K562 (cell line): ENCODE results near the gene TJP3. TPM values are rescaled to one million over a fixed set of nuclear protein-coding genes. Genes with fewer than 3 reads are reported as not detected.
A peak's percentile ranks its signal among the peaks of the same experiment; 100 is the strongest.

Source experiments
- E2F8 ChIP-seq: fragments of 450-650 bp; IDR thresholded peaks from 2 replicates; pipeline ENCODE4 v1.7.1; 2018; ENCODE audit warnings: mild to moderate bottlenecking, low read depth; ENCODE audit not compliant: partially characterized antibody
- FOS ChIP-seq: IDR thresholded peaks from 3 replicates; pipeline ENCODE4 v1.6.1; 2011; ENCODE audit not compliant: insufficient read length; ENCODE audit errors: extremely low read depth
- FOXA3 ChIP-seq, 2 experiments: fragments of 450-650 bp in 1 of 2; sonication (generic) in 1 of 2; formaldehyde crosslinking; IDR thresholded peaks in 1 of 2; conservative IDR thresholded peaks in 1 of 2; 2 replicates each; pipeline versions ENCODE4 v1.4.0 to v1.8.0; 2020 to 2022; ENCODE audit warnings: mild to moderate bottlenecking in 2 of 2, missing genetic modification reagents in 1 of 2
- GABPA ChIP-seq: fragments of 200-800 bp; sonication (Bioruptor generic); conservative IDR thresholded peaks from 2 replicates; pipeline ENCODE4 v1.6.1; 2016; ENCODE audit warnings: low read depth, missing genetic modification characterization, missing compliant biosample characterization
- GABPB1 ChIP-seq: sonication (generic); formaldehyde crosslinking; IDR thresholded peaks from 2 replicates; pipeline ENCODE4 v1.8.0; 2022; ENCODE audit warnings: mild to moderate bottlenecking, missing genetic modification reagents
- HMGN3 ChIP-seq: IDR thresholded peaks from 2 replicates; pipeline ENCODE4 v1.6.1; 2011; ENCODE audit warnings: borderline replicate concordance, low read depth, mild to moderate bottlenecking, mixed read lengths, low read length; ENCODE audit not compliant: insufficient read length; ENCODE audit errors: extremely low read depth
- HSF4 ChIP-seq: fragments of 250-450 bp; sonication (Bioruptor Pico); IDR thresholded peaks from 2 replicates; pipeline ENCODE4 v2.1.2; 2022; ENCODE audit warnings: mild to moderate bottlenecking, moderate library complexity, borderline replicate concordance
- POLR2AphosphoS2 ChIP-seq: IDR thresholded peaks from 2 replicates; pipeline ENCODE4 v1.6.1; 2012; ENCODE audit warnings: low read length, improper control_type of control experiment
- POLR2AphosphoS5 ChIP-seq: IDR thresholded peaks from 2 replicates; pipeline ENCODE4 v1.6.1; 2011; ENCODE audit warnings: mild to moderate bottlenecking, low read depth, low read length, moderate library complexity; ENCODE audit not compliant: control insufficient read depth, insufficient read depth
- RAD21 ChIP-seq, 2 experiments: fragments of 250-450 bp in 1 of 2; fragments of 450-650 bp in 1 of 2; sonication (Bioruptor Pico) in 1 of 2; formaldehyde crosslinking in 1 of 2; IDR thresholded peaks in 1 of 2; conservative IDR thresholded peaks in 1 of 2; 2 replicates each; pipeline versions ENCODE4 v1.4.0 to v1.8.0; 2020 to 2022; ENCODE audit warnings: mild to moderate bottlenecking in 2 of 2, moderate library complexity in 1 of 2
- RCOR1 ChIP-seq, 2 experiments: IDR thresholded peaks; 2 replicates each; pipeline ENCODE4 v1.6.1; 2012; ENCODE audit warnings: low read depth in 2 of 2, low read length in 2 of 2, borderline replicate concordance in 1 of 2, improper control_type of control experiment in 1 of 2
- TBP ChIP-seq: optimal IDR thresholded peaks from 2 replicates; pipeline ENCODE3; 2011; ENCODE audit warnings: low read depth, low read length, improper control_type of control experiment
- TFAM ChIP-seq: fragments of 250-450 bp; sonication (Bioruptor Pico); conservative IDR thresholded peaks from 2 replicates; pipeline ENCODE4 v1.5.0; 2021; ENCODE audit warnings: mild to moderate bottlenecking, moderate library complexity
- ZFPM2 ChIP-seq: fragments of 250-450 bp; sonication (Bioruptor Pico); IDR thresholded peaks from 2 replicates; pipeline ENCODE4 v1.5.1; 2022; ENCODE audit warnings: mild to moderate bottlenecking
- ZNF644 ChIP-seq: fragments of 200-800 bp; sonication (Bioruptor generic); IDR thresholded peaks from 2 replicates; pipeline ENCODE4 v1.6.1; 2016; ENCODE audit warnings: low read depth, missing genetic modification characterization, missing compliant biosample characterization
- ZNF655 ChIP-seq: fragments of 250-450 bp; sonication (Bioruptor Pico); IDR thresholded peaks from 2 replicates; pipeline ENCODE4 v1.5.0; 2021
- polyA plus RNA-seq, 8 experiments: library from polyadenylated mRNA; depleted of rRNA in 4 of 8; stranded (reverse) in 5 of 8; unstranded in 3 of 8; fragments of >200 nt; fragmentation: Nextera tagmentation in 2 of 8; fragmentation: Illumina TruSeq in 1 of 8; extraction: Ambion mirVana in 2 of 8; extraction: Trizol in 1 of 8; gene quantifications; 2 replicates each; pipeline versions ENCODE4 v1.2.1 to v1.2.3, GENCODE V29; 2011 to 2014; ENCODE audit warnings: inconsistent platforms in 1 of 8, missing spikeins in 1 of 8
- total RNA-seq, 7 experiments: library from RNA; depleted of rRNA in 6 of 7; stranded (reverse); fragments of >200 nt in 6 of 7; fragmentation: Illumina TruSeq in 2 of 7; extraction: Trizol in 2 of 7; gene quantifications; 2 replicates each; pipeline versions ENCODE4 v1.2.1 to v1.2.3, GENCODE V29; 2011 to 2021; ENCODE audit warnings: low replicate concordance in 1 of 7
- TF ChIP-seq, protein P1 (sequence below): sonication (generic); formaldehyde crosslinking; IDR thresholded peaks from 2 replicates; pipeline ENCODE4 v1.5.0; 2020; ENCODE audit warnings: missing genetic modification reagents
- TF ChIP-seq, protein P2 (sequence below), 2 experiments: fragments of 450-650 bp in 1 of 2; sonication (generic) in 1 of 2; formaldehyde crosslinking; conservative IDR thresholded peaks; 2 replicates each; pipeline versions ENCODE4 v1.4.0 to v1.8.1; 2020 to 2022; ENCODE audit warnings: mild to moderate bottlenecking in 1 of 2, missing genetic modification reagents in 1 of 2
- TF ChIP-seq, protein P3 (sequence below): fragments of 250-450 bp; sonication (Bioruptor Pico); IDR thresholded peaks from 2 replicates; pipeline ENCODE4 v1.9.0; 2021; ENCODE audit warnings: mild to moderate bottlenecking, inconsistent platforms

Gene TJP3
- total and polyA plus RNA-seq, 9 of the 15 experiments (the other 6 are each of a cell fraction or from before 2014, with no cell fraction given): 0.11 to 2.4 (median 0.57) TPM; not detected in 1

DNA sequence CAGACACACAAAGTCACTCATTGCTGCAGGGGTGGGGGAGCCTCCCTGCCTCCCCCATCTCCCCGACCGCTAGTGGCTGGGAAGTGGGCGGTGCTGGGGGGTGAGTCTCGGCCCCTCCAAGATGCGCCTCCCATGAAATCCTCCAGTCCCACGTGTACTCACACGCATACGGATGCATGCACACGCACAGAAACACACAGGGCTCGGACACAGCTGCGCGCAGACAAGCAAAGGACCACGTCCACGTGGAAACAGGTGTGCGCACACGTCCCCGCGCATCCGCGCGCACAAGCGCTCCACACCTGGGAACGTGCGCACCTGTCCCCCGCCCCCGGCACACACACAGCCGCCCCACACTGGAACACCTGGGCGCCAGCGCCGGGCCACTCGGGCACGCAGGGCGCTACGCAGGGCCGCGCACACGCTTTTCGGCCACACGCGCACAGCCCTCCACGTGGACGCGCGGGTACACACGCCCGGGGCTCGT, 77.3 kb downstream of the TJP3 start (continued):
- TF ChIP-seq POLR2AphosphoS5 (no peak), TBP (peak; percentile 17), ZFPM2 (CRISPR knock-in tag) (no peak), POLR2AphosphoS2 (no peak), GABPB1 (peak; percentile 58; the same call in 1 of the 2 replicates), HSF4 (no peak), FOS (no peak), FOXA3 (CRISPR knock-in tag; conservative IDR thresholded peaks at IDR 0.05 in 1 of 2, IDR thresholded peaks at IDR 0.05 in 1 of 2) (no peak), TFAM (CRISPR knock-in tag) (no peak), RCOR1 (IDR thresholded peaks at IDR 0.05; ENCODE audit: borderline replicate concordance in 1 of 2, low read depth in 2 of 2, low read length in 2 of 2) (no peak), ZNF644 (tag) (no peak), ZNF655 (CRISPR knock-in tag) (no peak), RAD21 (CRISPR knock-in tag; conservative IDR thresholded peaks at IDR 0.05 in 1 of 2, IDR thresholded peaks at IDR 0.05 in 1 of 2) (no peak), GABPA (tag) (no peak), E2F8 (no peak), HMGN3 (no peak)
- TF ChIP-seq, protein P1, sequence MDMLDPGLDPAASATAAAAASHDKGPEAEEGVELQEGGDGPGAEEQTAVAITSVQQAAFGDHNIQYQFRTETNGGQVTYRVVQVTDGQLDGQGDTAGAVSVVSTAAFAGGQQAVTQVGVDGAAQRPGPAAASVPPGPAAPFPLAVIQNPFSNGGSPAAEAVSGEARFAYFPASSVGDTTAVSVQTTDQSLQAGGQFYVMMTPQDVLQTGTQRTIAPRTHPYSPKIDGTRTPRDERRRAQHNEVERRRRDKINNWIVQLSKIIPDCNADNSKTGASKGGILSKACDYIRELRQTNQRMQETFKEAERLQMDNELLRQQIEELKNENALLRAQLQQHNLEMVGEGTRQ (CRISPR knock-in tag): no peak; the same call in 1 of the 2 replicates
- TF ChIP-seq, protein P2, sequence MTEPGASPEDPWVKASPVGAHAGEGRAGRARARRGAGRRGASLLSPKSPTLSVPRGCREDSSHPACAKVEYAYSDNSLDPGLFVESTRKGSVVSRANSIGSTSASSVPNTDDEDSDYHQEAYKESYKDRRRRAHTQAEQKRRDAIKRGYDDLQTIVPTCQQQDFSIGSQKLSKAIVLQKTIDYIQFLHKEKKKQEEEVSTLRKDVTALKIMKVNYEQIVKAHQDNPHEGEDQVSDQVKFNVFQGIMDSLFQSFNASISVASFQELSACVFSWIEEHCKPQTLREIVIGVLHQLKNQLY (CRISPR knock-in tag; conservative IDR thresholded peaks at IDR 0.05): no peak
- TF ChIP-seq, protein P3, sequence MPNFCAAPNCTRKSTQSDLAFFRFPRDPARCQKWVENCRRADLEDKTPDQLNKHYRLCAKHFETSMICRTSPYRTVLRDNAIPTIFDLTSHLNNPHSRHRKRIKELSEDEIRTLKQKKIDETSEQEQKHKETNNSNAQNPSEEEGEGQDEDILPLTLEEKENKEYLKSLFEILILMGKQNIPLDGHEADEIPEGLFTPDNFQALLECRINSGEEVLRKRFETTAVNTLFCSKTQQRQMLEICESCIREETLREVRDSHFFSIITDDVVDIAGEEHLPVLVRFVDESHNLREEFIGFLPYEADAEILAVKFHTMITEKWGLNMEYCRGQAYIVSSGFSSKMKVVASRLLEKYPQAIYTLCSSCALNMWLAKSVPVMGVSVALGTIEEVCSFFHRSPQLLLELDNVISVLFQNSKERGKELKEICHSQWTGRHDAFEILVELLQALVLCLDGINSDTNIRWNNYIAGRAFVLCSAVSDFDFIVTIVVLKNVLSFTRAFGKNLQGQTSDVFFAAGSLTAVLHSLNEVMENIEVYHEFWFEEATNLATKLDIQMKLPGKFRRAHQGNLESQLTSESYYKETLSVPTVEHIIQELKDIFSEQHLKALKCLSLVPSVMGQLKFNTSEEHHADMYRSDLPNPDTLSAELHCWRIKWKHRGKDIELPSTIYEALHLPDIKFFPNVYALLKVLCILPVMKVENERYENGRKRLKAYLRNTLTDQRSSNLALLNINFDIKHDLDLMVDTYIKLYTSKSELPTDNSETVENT (CRISPR knock-in tag): 0 out of 2 replicates have a peak, but pooled peaks have one; percentile 54
